ENCODE measurements around the gene ACBD4.

The ACBD4 gene

GRCh38 chr17:45135192-45135977 lies at the start of gene ACBD4:
Gene ACBD4 (plus strand): TSS chr17:45135687. CDS start chr17:45136145, 458 bp downstream.
- DNase-seq: peak; percentile 99

GRCh38 chr17:45086391-45086790 lies 49.1 kb upstream of the ACBD4 start:
- no peak for DNase-seq

- DNase-seq: no peak
Observed at GRCh38 chr17:45086865-45087503, 48.5 kb upstream of the ACBD4 start.

- DNase-seq: no peak
Observed at GRCh38 chr17:45087504-45087975, 47.9 kb upstream of the ACBD4 start.

GRCh38 chr17:45087978-45088377 lies 47.5 kb upstream of the ACBD4 start:
- DNase-seq: no peak

- no peak for DNase-seq
Observed at GRCh38 chr17:45088741-45089140, 46.7 kb upstream of the ACBD4 start.

- no peak for DNase-seq
Observed at GRCh38 chr17:45090711-45091110, 44.8 kb upstream of the ACBD4 start.

- no peak for DNase-seq
Observed at GRCh38 chr17:45091778-45092425, 43.6 kb upstream of the ACBD4 start.

GRCh38 chr17:45092911-45093430 lies 42.5 kb upstream of the ACBD4 start:
- no peak for DNase-seq

GRCh38 chr17:45093444-45094110 lies 41.9 kb upstream of the ACBD4 start:
- DNase-seq: no peak

GRCh38 chr17:45096141-45096540 lies 39.3 kb upstream of the ACBD4 start:
- no peak for DNase-seq

GRCh38 chr17:45096926-45097325 lies 38.6 kb upstream of the ACBD4 start:
- DNase-seq: no peak

- no peak for DNase-seq
Observed at GRCh38 chr17:45098081-45098868, 37.2 kb upstream of the ACBD4 start.

GRCh38 chr17:45098869-45099616 lies 36.4 kb upstream of the ACBD4 start:
- DNase-seq: peak; percentile 74

GRCh38 chr17:45101546-45101882 lies 34.0 kb upstream of the ACBD4 start:
- DNase-seq: no peak

GRCh38 chr17:45101883-45102811 lies 33.3 kb upstream of the ACBD4 start:
- no peak for DNase-seq

- DNase-seq: no peak
Observed at GRCh38 chr17:45102856-45103255, 32.6 kb upstream of the ACBD4 start.

GRCh38 chr17:45103269-45103795 lies 32.2 kb upstream of the ACBD4 start:
- DNase-seq: no peak

- no peak for DNase-seq
Observed at GRCh38 chr17:45104029-45104428, 31.5 kb upstream of the ACBD4 start.

- DNase-seq: no peak
Observed at GRCh38 chr17:45104497-45104896, 31.0 kb upstream of the ACBD4 start.
